HepG2 (cell line): ENCODE measurements around the gene SCN7A. TPM values are rescaled to one million over a fixed set of nuclear protein-coding genes. Genes with fewer than 3 reads are reported as not detected.

Experiments used
- ATAC-seq: fragments of 200-7000 bp; cut with Tn5 transposase; 3 replicates; pipeline ENCODE4 v1.9.1; 2020; ENCODE audit warnings: mild to moderate bottlenecking, moderate library complexity
- BruUV-seq: library from RNA; stranded (reverse); fragments of 400-500 nt; replicated peaks from 2 replicates; lab custom pipeline; 2021; lab: Mats Ljungman, UMichigan
- CTCF ChIA-PET: fragments of 300-600 bp; formaldehyde crosslinking; extraction: SDS; loops from one replicate; lab custom pipeline; 2021; ENCODE audit warnings: low total read pairs, inconsistent platforms, low intra/inter-chr PET ratio; lab: Yijun Ruan, JAX
- POLR2A ChIA-PET: fragments of 350-600 bp; sonication (Branson Sonifier 250); formaldehyde crosslinking; loops from one replicate; lab custom pipeline; 2020; ENCODE audit warnings: antibody characterized with exemption, inconsistent platforms; lab: Yijun Ruan, JAX
- DNase-seq: peaks from one replicate; pipeline ENCODE4 v3.0.0-alpha.2; 2015; ENCODE audit warnings: low spot score
- FAIRE-seq: peaks from 3 replicates; lab custom pipeline; 2011; peaks lifted over from hg19 to GRCh38; lab: Jason Lieb, UNC
- H2AFZ ChIP-seq: one replicate; pipeline ENCODE4 v1.6.1; 2011; ENCODE audit warnings: low read length, inconsistent platforms
- H3K27ac ChIP-seq: fragments of 300-600 bp; 3 replicates; pipeline ENCODE4 v1.8.0; 2011; ENCODE audit warnings: mixed run types, mild to moderate bottlenecking, mixed read lengths, low read length, inconsistent platforms; ENCODE audit not compliant: insufficient read depth; ENCODE audit errors: extremely low read length
- H3K27me3 ChIP-seq, 2 experiments: fragments of 200-600 bp in 1 of 2; 2 replicates in 1 of 2; 3 replicates in 1 of 2; pipeline versions ENCODE4 v1.6.0 to v1.8.0; 2011; ENCODE audit warnings: low read length in 2 of 2, mild to moderate bottlenecking in 2 of 2, moderate library complexity in 2 of 2, inconsistent platforms in 1 of 2; ENCODE audit not compliant: insufficient read depth in 2 of 2, control insufficient read depth in 1 of 2
- H3K36me3 ChIP-seq, 2 experiments: fragments of 200-600 bp in 1 of 2; replicated peaks in 1 of 2; 2 replicates in 1 of 2; 3 replicates in 1 of 2; pipeline versions ENCODE4 v1.5.1 to v1.8.0; 2011; ENCODE audit warnings: low read length in 2 of 2, inconsistent platforms in 1 of 2; ENCODE audit not compliant: insufficient read depth in 2 of 2, control insufficient read depth in 1 of 2
- H3K4me1 ChIP-seq: 2 replicates; pipeline ENCODE4 v1.5.1; 2012; ENCODE audit warnings: low read length, inconsistent platforms; ENCODE audit not compliant: insufficient read depth
- H3K4me2 ChIP-seq: 2 replicates; pipeline ENCODE4 v1.6.0; 2011; ENCODE audit warnings: low read depth, low read length, inconsistent platforms
- H3K4me3 ChIP-seq, 3 experiments: fragments of 200-600 bp in 1 of 3; sonication (generic), shearing (Covaris generic) in 1 of 3; replicated peaks in 1 of 3; 2 replicates each; pipeline ENCODE4 v1.5.1; 2011 to 2016; ENCODE audit warnings: low read length in 3 of 3, inconsistent platforms in 2 of 3, low read depth in 2 of 3, mild to moderate bottlenecking in 2 of 3, control low read depth in 1 of 3, mixed read lengths in 1 of 3; ENCODE audit not compliant: insufficient read depth in 1 of 3
- H3K79me2 ChIP-seq: one replicate; pipeline ENCODE4 v1.6.1; 2011; ENCODE audit warnings: low read length, inconsistent platforms; ENCODE audit not compliant: insufficient read depth
- H3K9ac ChIP-seq: 2 replicates; pipeline ENCODE4 v1.6.0; 2011; ENCODE audit warnings: mild to moderate bottlenecking, low read depth, low read length, inconsistent platforms; ENCODE audit not compliant: insufficient read depth
- H3K9me3 ChIP-seq: 2 replicates; pipeline ENCODE4 v1.5.1; 2012; ENCODE audit warnings: mild to moderate bottlenecking, low read length
- H4K20me1 ChIP-seq: 2 replicates; pipeline ENCODE4 v1.6.0; 2011; ENCODE audit warnings: inconsistent platforms, mild to moderate bottlenecking, low read length, moderate library complexity; ENCODE audit not compliant: insufficient read depth
- CBX2 ChIP-seq, 2 experiments: fragments of 200-600 bp in 1 of 2; sonication (generic); formaldehyde crosslinking in 1 of 2; IDR thresholded peaks; 2 replicates each; pipeline versions ENCODE4 v1.7.0 to v1.8.1; 2018 to 2022; ENCODE audit warnings: low read depth in 2 of 2, low read length in 1 of 2, mild to moderate bottlenecking in 1 of 2, missing genetic modification reagents in 1 of 2
- GATA4 ChIP-seq: sonication (generic); IDR thresholded peaks from 2 replicates; pipeline ENCODE4 v1.6.1; 2016; ENCODE audit warnings: antibody characterized with exemption, low read depth, borderline replicate concordance
- TEAD2 ChIP-seq: sonication (generic); formaldehyde crosslinking; IDR thresholded peaks from 2 replicates; pipeline ENCODE4 v1.9.0; 2021; ENCODE audit warnings: missing genetic modification reagents
- WIZ ChIP-seq: sonication (generic); formaldehyde crosslinking; IDR thresholded peaks from 2 replicates; pipeline ENCODE4 v1.5.1; 2020; ENCODE audit warnings: mild to moderate bottlenecking, missing genetic modification reagents
- ZBTB49 ChIP-seq: sonication (generic); formaldehyde crosslinking; IDR thresholded peaks from 2 replicates; pipeline ENCODE4 v1.4.0; 2020; ENCODE audit warnings: missing genetic modification reagents, borderline replicate concordance
- ZNF234 ChIP-seq: sonication (generic); formaldehyde crosslinking; conservative IDR thresholded peaks from 2 replicates; pipeline ENCODE4 v1.5.1; 2020; ENCODE audit warnings: mild to moderate bottlenecking, missing genetic modification reagents
- ZNF280B ChIP-seq: sonication (generic); formaldehyde crosslinking; IDR thresholded peaks from 2 replicates; pipeline ENCODE4 v1.5.0; 2020; ENCODE audit warnings: missing genetic modification reagents, mild to moderate bottlenecking, borderline replicate concordance
- ZNF331 ChIP-seq: sonication (generic); formaldehyde crosslinking; IDR thresholded peaks from 2 replicates; pipeline ENCODE4 v1.4.0; 2020; ENCODE audit warnings: missing genetic modification reagents
- ZNF75D ChIP-seq: sonication (generic); formaldehyde crosslinking; IDR thresholded peaks from 2 replicates; pipeline ENCODE4 v1.8.1; 2023; ENCODE audit warnings: missing genetic modification reagents, mild to moderate bottlenecking, borderline replicate concordance
- ZXDC ChIP-seq: sonication (generic); formaldehyde crosslinking; IDR thresholded peaks from 2 replicates; pipeline ENCODE4 v1.5.0; 2020; ENCODE audit warnings: mild to moderate bottlenecking, missing genetic modification reagents
- WGBS: methylation state at CpG from one replicate; pipeline ENCODE4 v1.1.6; 2017; ENCODE audit warnings: low lambda C conversion rate; 5-methylcytosine and 5-hydroxymethylcytosine counted together
- in situ Hi-C: cut with HindIII; loops from 2 replicates; pipeline ENCODE4 v1.10.0; 2017; ENCODE audit warnings: low pct_unique_long_range_greater_than_20kb; ENCODE audit not compliant: extremely low pct_ligation_motif_present
- intact Hi-C: fragments of 100-400 bp; cut with micrococcal nuclease; formaldehyde crosslinking; loops from one replicate; pipeline ENCODE4 v1.10.0; 2022; ENCODE audit not compliant: unreplicated experiment
- polyA plus RNA-seq, 8 experiments: library from polyadenylated mRNA; depleted of rRNA in 3 of 8; stranded (reverse) in 7 of 8; unstranded in 1 of 8; fragments of >200 nt; fragmentation: Illumina TruSeq in 4 of 8; extraction: Trizol in 4 of 8; gene quantifications; 2 replicates each; pipeline versions ENCODE4 v1.2.1 to v1.2.3, GENCODE V29; 2011 to 2016; ENCODE audit warnings: low read depth in 4 of 8, missing spikeins in 1 of 8, mixed read lengths in 1 of 8; ENCODE audit not compliant: insufficient read depth in 1 of 8
- total RNA-seq, 5 experiments: library from RNA; depleted of rRNA; stranded (reverse); fragments of >200 nt; fragmentation: Illumina TruSeq; extraction: Trizol; gene quantifications; 2 replicates each; pipeline ENCODE4 v1.2.3, GENCODE V29; 2016; ENCODE audit warnings: low read depth in 1 of 5

SCN7A gene
- total and polyA plus RNA-seq, 2 of the 13 experiments (the other 11 are each of a cell fraction or from before 2014, with no cell fraction given): 0.01 TPM; not detected in 1

- BruUV-seq: no TSS peak
- no peaks in the 10 kb centered on the region for H3K9me3 ChIP-seq
- H3K4me1 ChIP-seq: no peaks in the 10 kb centered on the region
- H3K27me3 ChIP-seq: no peaks in the 10 kb centered on the region
- H3K27ac ChIP-seq: no peak overlapping the region
- POLR2A ChIA-PET: no interaction called here
- CTCF ChIA-PET: no interaction called here
- FAIRE-seq: no peak
- H4K20me1 ChIP-seq: no peaks in the 10 kb centered on the region
- H3K36me3 ChIP-seq: no peaks in the 10 kb centered on the region
- H2AFZ ChIP-seq: no peak overlapping the region
- no peak for ATAC-seq
- no peak overlapping the region for H3K4me2 ChIP-seq
- H3K79me2 ChIP-seq: no peaks in the 10 kb centered on the region
- WGBS: 0% methylated on average over 2 of the region's 2 CpGs
- H3K4me3 ChIP-seq: no peak overlapping the region
- in situ Hi-C loops: no loop called here
- TF ChIP-seq GATA4 (no peak), CBX2 (IDR thresholded peaks at IDR 0.05; ENCODE audit: low read depth, low read length) (no peak), CBX2 (CRISPR knock-in tag; IDR thresholded peaks at IDR 0.05; ENCODE audit: low read depth) (no peak), ZNF280B (no peak), ZBTB49 (no peak), WIZ (CRISPR knock-in tag) (no peak), ZNF331 (no peak), ZNF75D (CRISPR knock-in tag) (no peak), ZNF234 (no peak), TEAD2 (CRISPR knock-in tag) (no peak), ZXDC (CRISPR knock-in tag) (no peak)
- TF ChIP-seq, all 625 proteins: peak for 0
- no peak overlapping the region for H3K9ac ChIP-seq
- no peak for DNase-seq
- intact Hi-C loops: no loop called here
These were observed 39.9 kb downstream of the SCN7A start for GRCh38 chr2:166454006-166454595.
